Skeletal muscle tissue (tissue), 4 donors: ENCODE data around the gene TPSG1. TPM values are rescaled to one million over a fixed set of nuclear protein-coding genes. Genes with fewer than 3 reads are reported as not detected.
"Not testable (repeated sequence)": the region's sequence is repeated elsewhere in the genome, so short reads cannot be mapped to it uniquely, and the experiment has no call there.

Source experiments
- H3K27ac ChIP-seq: one replicate; pipeline ENCODE4 v1.7.0; 2013; ENCODE audit warnings: mild to moderate bottlenecking, low read depth, low read length, inconsistent platforms
- H3K27me3 ChIP-seq, 3 donors: one replicate each; pipeline ENCODE4 v1.7.0; 2013; ENCODE audit warnings: low read length in 3 of 3; ENCODE audit not compliant: control insufficient read depth in 3 of 3, insufficient read depth in 3 of 3
- H3K36me3 ChIP-seq, 3 donors: one replicate each; pipeline ENCODE4 v1.7.0; 2013; ENCODE audit warnings: low read length in 3 of 3; ENCODE audit not compliant: control insufficient read depth in 3 of 3, insufficient read depth in 3 of 3
- H3K4me1 ChIP-seq, 3 donors: one replicate each; pipeline ENCODE4 v1.7.0; 2013; ENCODE audit warnings: low read length in 3 of 3, mild to moderate bottlenecking in 3 of 3; ENCODE audit not compliant: control insufficient read depth in 3 of 3, insufficient read depth in 3 of 3
- H3K4me3 ChIP-seq, 3 donors: one replicate each; pipeline ENCODE4 v1.7.0; 2013; ENCODE audit warnings: low read length in 3 of 3
- H3K9ac ChIP-seq, 3 donors: one replicate each; pipeline ENCODE4 v1.7.0; 2013; ENCODE audit warnings: low read length in 3 of 3, mild to moderate bottlenecking in 3 of 3, moderate library complexity in 2 of 3, low read depth in 1 of 3
- H3K9me3 ChIP-seq, 3 donors: one replicate each; pipeline ENCODE4 v1.7.0; 2013; ENCODE audit warnings: low read length in 3 of 3; ENCODE audit not compliant: control insufficient read depth in 3 of 3
- total RNA-seq: library from RNA; depleted of rRNA; stranded (reverse); fragments of >200 nt; gene quantifications from one replicate; pipeline ENCODE4 v1.2.3, GENCODE V29; 2014
- donor health status: Osteomylitis.

The TPSG1 gene
- total RNA-seq, 1 donor from 2014 or later: not detected

- Histone ChIP-seq H3K4me1 (no peaks in the 10 kb centered on the region), H3K4me3 (no peak overlapping the region), H3K36me3 (no peaks in the 10 kb centered on the region), H3K9ac (no peak overlapping the region), H3K27ac (no peak overlapping the region), H3K27me3 (peaks cover 18 to 30% (median 21%) of the 10 kb centered on the region in 3 donors), H3K9me3 (peaks cover 0 to 2% (median 0%) of the 10 kb centered on the region in 3 donors)
Observed at GRCh38 chr16:1244881-1245280, 19.8 kb upstream of the TPSG1 start.

- not testable (repeated sequence) for H3K36me3 ChIP-seq, H3K9me3 ChIP-seq, H3K4me1 ChIP-seq, H3K27ac ChIP-seq, H3K4me3 ChIP-seq, H3K9ac ChIP-seq
- H3K27me3 ChIP-seq: peaks cover 18 to 30% (median 21%) of the 10 kb centered on the region in 3 donors
Observed at GRCh38 chr16:1243907-1244850, 19.1 kb upstream of the TPSG1 start.

GRCh38 chr16:1243363-1243762, 18.3 kb upstream of the TPSG1 start:
- not testable (repeated sequence) for H3K27ac ChIP-seq, H3K9me3 ChIP-seq, H3K9ac ChIP-seq, H3K4me1 ChIP-seq, H3K4me3 ChIP-seq, H3K36me3 ChIP-seq
- peaks cover 18 to 31% (median 24%) of the 10 kb centered on the region in 3 donors for H3K27me3 ChIP-seq

GRCh38 chr16:1241081-1241480, 16.0 kb upstream of the TPSG1 start:
- H3K9me3 ChIP-seq, H3K27ac ChIP-seq, H3K36me3 ChIP-seq, H3K9ac ChIP-seq, H3K4me1 ChIP-seq, H3K4me3 ChIP-seq: not testable (repeated sequence)
- H3K27me3 ChIP-seq: peaks cover 12 to 20% (median 17%) of the 10 kb centered on the region in 3 donors

GRCh38 chr16:1240436-1240835, 15.4 kb upstream of the TPSG1 start, which contains the start of gene TPSAB1:
TSS of gene TPSAB1 (plus strand) at chr16:1240705. CDS start at chr16:1240939, 234 bp downstream.
- not testable (repeated sequence) for H3K36me3 ChIP-seq, H3K9me3 ChIP-seq, H3K4me1 ChIP-seq, H3K4me3 ChIP-seq, H3K27ac ChIP-seq, H3K9ac ChIP-seq
- H3K27me3 ChIP-seq: peaks cover 9 to 15% (median 14%) of the 10 kb centered on the region in 3 donors

- H3K36me3 ChIP-seq, H3K4me1 ChIP-seq, H3K9me3 ChIP-seq, H3K9ac ChIP-seq, H3K4me3 ChIP-seq, H3K27ac ChIP-seq: not testable (repeated sequence)
- peaks cover 5 to 11% (median 7%) of the 10 kb centered on the region in 3 donors for H3K27me3 ChIP-seq
Observed at GRCh38 chr16:1239575-1239974, 14.5 kb upstream of the TPSG1 start.

- H3K4me1 ChIP-seq, H3K9me3 ChIP-seq, H3K36me3 ChIP-seq, H3K27ac ChIP-seq, H3K27me3 ChIP-seq, H3K9ac ChIP-seq, H3K4me3 ChIP-seq: not testable (repeated sequence)
Observed at GRCh38 chr16:1238909-1239308, 13.8 kb upstream of the TPSG1 start.

- Histone ChIP-seq H3K9me3 (no peaks in the 10 kb centered on the region), H3K36me3 (no peaks in the 10 kb centered on the region), H3K27me3 (peaks cover 5 to 7% (median 7%) of the 10 kb centered on the region in 3 donors), H3K27ac (no peak overlapping the region), H3K9ac (no peak overlapping the region), H3K4me3 (no peak overlapping the region), H3K4me1 (no peaks in the 10 kb centered on the region)
Observed at GRCh38 chr16:1237990-1238389, 12.9 kb upstream of the TPSG1 start.

- not testable (repeated sequence) for H3K9ac ChIP-seq, H3K27ac ChIP-seq, H3K9me3 ChIP-seq, H3K36me3 ChIP-seq, H3K4me3 ChIP-seq, H3K4me1 ChIP-seq, H3K27me3 ChIP-seq
Observed at GRCh38 chr16:1236659-1237058, 11.6 kb upstream of the TPSG1 start.

- H3K4me3 ChIP-seq, H3K27me3 ChIP-seq, H3K9me3 ChIP-seq, H3K36me3 ChIP-seq, H3K4me1 ChIP-seq, H3K27ac ChIP-seq, H3K9ac ChIP-seq: not testable (repeated sequence)
Observed at GRCh38 chr16:1232049-1232748, 7.1 kb upstream of the TPSG1 start.
